HG02642 (cell line): ENCODE data around the gene GH1.
"Not testable (repeated sequence)": the region's sequence is repeated elsewhere in the genome, so short reads cannot be mapped to it uniquely, and the experiment has no call there.

ENCODE experiments used
- ATAC-seq: cut with Tn5 transposase; IDR thresholded peaks from one replicate; pipeline ENCODE4 v1.9.1; 2021; ENCODE audit warnings: mild to moderate bottlenecking; ENCODE audit not compliant: unreplicated experiment, poor library complexity

The GH1 gene

DNA sequence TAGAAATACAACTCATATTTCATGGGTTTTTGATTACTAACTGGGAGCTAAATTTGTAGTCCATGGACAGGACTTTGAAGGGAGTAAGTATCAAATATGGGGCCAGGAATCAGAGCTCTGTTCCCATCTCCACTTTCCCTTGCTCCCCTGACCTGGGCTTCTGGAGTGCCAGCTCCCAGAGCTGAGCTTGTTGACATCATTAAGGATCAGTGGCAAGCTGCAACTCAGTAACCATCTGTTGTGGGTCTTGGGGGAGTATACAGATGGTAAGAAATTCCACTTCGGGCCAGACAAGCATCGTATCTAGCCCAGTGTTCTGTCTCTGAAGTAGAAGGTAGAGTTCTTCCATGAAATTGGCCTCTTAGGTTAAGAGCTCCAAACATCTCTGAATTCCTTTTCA, 16.7 kb downstream of the GH1 start:
- ATAC-seq: not testable (repeated sequence)

DNA sequence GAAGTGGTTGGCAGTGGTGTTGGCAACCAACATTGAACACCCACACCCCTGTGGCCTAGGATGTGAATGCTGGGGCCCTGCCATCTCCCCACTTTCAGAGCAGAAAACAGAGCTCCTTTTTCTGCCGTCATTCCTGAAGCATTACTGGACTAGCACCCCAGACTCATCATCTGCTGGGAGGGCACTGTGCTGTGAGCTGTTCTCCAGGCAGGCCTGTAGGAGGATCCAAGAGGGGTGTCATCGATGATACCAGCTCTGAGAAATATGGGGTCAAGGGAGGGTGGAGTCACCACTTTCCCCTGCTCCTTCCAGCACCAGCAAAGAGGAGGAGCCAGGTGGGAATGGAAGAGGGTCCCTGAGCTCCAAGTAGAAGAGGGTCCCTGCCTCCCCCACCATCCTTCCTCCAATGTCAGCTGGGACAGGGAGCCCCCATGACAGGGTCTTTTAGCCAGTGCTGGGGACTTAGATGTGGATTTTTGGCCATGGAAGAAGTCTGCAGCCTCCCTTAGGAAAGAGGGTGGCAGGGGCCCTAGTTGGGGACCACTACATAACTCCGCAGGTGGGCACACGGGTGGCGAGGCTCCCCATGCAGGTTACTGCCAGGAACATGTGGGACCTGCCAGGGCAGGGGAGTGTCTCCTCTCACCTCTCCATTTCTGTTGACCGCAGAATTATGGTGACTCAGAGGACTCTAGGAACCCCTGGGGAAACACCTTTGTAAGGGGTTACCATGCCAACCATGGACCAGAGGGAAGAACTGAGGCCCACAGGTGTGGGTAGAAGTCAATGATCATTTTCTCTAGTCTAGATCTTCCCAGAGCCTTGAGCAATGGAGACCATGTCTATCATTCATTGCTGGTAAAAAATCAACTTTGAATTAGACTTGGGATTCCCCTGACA, 19.5 kb downstream of the GH1 start:
- ATAC-seq: not testable (repeated sequence)

DNA sequence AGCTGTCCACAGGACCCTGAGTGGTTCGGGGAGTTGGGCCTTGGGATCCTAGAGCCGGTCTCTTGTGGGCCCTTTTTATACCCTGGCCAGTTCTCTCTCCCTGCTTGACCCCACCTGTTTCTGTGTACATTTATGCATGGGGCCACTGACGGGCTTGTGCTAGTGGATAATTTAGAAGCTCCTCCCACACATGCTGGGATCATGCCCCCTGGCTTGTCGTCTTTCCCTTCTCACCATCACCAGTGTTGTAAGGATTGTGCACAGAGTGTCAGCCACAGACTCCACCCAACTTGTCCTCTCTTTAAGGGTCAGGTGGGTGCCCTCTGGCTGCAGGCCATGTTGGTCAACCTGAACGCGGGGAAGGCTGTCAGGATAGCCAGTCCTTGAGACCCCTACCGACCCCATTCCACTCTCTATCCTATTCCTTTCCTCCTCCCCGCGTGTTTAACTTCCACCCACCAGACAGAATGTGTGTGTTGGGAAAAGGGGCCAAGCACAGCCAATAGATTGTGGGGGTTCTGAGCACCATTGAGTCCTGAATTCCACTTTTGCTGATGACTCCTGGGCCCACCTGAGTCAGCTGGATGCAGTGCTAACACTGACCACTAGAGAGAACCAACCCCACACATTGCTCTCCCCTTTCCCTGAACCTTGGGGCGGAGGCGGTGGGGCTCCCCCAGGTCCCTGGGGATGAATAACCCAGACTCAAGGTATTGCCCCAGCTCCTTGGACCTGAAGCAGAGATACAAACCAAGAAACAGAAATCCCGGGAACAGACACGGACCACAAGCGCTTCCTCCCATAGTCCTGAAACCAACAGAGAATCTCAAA, 21.9 kb downstream of the GH1 start, which contains the start of gene CSH1:
TSS of gene CSH1 (minus strand) at position 51 of the 831 bp plus-strand sequence. CDS start 63 bp downstream, outside the sequence.
- ATAC-seq: not testable (repeated sequence)

DNA sequence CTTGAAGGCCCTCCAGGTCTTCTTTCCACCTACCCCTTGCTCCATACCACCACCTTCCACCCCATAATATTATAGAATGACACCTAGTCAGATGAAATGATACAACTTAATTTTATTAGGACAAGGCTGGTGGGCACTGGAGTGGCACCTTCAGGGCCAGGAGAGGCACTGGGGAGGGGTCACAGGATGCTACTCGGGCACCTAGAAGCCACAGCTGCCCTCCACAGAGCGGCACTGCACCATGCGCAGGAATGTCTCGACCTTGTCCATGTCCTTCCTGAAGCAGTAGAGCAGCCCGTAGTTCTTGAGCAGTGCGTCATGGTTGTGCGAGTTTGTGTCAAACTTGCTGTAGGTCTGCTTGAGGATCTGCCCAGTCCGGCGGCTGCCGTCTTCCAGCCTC, 23.8 kb downstream of the GH1 start:
- not testable (repeated sequence) for ATAC-seq

DNA sequence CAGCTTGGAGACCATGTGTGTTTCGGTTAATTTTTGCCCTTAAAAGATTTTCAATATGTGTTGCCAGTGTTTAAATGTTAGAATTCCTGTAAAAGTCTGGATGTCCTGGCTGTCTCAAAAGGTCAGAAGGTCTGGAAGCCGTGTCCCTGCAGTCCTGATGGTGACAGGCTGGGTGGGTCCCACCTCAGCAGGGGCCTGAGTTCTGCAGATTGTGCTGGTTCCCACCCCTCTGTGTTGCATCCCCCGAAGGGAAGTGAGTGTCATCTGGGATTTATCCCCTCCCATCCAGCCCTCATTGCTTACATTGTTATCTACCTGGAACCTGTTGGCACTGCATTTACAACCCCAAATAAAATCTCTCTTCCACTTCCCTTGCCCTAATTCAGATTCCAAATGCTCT, 24.6 kb downstream of the GH1 start:
- not testable (repeated sequence) for ATAC-seq

DNA sequence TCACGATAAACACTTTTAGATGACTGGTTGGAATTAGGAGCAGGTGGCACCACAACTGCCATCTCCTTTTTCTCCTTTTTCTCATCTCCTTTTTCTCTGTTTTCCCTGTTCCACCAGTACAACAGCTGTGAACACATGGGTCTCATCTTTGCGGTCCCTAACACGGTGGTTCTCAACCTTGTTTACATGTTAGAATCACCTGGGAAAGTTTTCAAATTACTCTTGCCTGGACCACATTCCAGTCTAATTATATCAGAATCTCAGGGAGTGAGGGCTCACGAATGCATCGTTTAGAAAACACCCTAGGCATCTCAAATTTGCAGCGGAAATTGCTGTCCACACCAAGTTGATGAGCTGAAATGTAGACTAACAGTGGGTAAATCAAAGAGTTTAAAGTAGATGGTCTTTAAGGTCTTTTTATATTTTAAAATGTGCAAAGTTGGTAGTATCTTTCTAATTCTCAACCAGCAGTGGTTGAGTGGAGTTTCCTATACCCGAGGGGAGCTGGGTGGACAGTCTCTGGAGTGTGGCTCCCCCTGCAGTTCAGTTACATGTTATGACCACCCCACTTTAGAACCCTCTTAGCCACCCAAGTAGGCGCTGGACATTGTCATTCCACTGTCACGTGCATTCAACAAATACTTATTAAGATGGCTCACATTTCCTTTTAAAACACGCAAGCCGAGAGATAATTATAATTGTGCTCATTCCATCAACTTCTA, 26.2 kb downstream of the GH1 start:
- not testable (repeated sequence) for ATAC-seq

DNA sequence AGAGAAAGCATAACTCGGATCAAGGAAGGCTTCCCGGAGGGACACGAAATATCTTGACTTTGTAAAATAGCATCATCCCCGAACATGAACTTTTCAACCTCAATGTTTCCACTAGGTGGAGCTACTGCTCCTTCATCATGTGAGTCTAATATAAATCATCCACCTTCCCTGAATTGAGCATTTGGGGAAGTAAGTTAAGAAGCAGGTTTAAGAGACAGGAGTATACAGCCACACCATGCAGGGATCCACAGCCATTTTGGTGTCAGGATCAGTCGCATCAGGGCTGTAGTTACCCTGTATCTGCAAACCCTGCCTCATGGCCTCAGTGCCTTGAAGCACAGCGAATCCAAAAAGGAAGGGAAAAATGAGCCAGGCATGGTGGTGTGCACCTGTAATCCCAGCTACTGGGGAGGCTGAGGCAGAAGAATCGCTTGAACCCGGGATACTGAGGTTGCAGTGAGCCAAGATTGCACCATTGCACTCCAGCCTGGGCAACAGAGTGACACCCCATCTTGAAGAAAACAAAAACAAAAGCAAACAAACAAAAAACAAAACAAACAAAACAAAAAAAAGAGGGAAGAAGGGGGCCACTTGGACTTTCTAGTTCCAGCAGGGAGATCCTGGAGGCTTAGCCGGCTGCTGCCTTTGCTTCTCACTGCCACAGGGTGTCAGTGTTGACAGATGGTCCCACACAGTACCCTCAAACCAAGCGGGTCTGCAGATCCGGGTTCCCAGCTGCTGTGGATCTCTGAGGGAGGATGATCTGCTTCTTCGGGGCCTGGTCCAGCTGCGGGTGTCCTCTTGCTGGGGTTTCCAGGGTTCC, 29.4 kb downstream of the GH1 start:
- not testable (repeated sequence) for ATAC-seq

DNA sequence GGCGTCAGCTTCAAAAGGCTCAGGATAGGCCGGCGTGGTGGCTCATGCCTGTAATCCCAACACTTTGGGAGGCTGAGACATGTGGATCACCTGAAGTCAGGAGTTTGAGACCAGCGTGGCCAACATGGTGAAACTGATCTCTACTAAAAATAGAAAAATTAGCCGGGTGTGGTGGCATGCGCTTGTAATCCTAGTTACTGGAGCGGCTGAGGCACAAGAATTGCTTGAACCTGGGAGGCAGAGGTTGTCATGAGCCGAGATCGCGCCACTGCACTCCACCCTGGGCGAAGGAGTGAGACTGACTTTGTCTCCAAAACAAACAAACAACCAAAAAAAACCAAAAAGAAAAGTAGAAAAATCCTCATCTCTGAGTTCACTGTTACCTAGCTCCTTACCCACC, 33.5 kb downstream of the GH1 start:
- not testable (repeated sequence) for ATAC-seq

DNA sequence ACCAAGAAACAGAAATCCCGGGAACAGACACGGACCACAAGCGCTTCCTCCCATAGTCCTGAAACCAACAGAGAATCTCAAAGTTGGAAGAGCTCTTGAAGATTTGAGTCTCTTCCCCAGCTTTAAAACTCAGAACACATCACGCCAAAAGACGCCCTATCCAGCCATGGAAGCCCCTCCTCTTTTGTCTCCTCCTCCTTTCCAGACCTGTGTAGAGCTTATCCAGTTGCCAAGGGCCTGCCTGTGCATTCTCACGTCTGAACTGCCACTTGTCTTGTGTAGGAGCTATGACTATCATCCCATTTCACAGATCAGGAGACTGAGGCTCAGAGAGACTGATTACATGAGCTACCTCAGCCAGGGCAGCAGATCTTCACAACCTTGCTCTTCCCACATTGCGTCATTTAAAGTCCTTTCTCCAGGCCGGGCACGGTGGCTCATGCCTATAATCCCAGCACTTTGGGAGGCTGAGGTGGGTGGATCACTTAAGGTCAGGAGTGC, 36.0 kb downstream of the GH1 start:
- ATAC-seq: not testable (repeated sequence)

DNA sequence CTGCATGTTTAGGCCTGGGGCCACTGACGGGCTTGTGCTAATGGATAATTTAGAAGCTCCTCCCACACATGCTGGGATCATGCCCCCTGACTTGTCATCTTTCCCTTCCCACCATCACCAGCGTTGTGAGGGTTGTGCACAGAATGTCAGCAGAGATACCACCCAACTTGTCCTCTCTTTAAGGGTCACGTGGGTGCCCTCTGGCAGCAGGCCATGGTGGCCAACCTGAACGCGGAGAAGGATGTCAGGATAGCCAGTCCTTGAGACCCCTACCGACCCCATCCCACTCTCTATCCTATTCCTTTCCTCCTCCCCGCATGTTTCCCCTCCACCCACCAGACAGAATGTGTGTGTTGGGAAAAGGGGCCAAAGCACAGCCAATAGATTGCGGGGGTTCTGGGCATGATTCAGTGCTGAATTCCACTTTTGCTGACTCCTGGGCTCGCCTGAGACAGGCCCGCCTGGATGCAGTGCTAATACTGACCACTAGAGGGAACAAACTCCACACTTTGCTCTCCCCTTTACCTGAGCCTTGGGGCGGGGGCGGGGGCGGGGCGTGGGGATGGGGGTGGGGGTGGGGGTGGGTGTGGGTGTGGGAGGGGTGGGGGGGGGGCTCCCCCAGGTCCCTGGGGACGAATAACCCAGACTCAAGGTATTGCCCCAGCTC, 36.6 kb downstream of the GH1 start, which contains the start of gene GH2:
TSS of gene GH2 (minus strand) at position 10 of the 667 bp plus-strand sequence. CDS start 143 bp downstream, outside the sequence.
- ATAC-seq: no peak

DNA sequence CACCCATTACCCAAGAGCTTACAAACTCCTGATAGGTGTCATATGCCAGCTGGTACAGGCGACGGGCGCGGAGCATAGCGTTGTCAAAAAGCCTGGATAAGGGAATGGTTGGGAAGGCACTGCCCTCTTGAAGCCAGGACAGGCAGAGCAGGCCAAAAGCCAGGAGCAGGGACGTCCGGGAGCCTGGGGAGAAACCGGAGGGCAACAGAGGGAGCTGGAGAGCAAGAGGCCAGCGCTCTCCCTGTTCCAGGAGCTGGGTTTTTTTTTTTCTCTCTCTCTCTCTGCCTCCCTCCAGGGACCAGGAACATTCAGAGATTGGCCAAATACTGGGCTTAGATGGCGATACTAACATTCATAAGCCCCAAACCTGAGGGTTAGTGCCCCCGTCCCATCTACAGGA, 37.3 kb downstream of the GH1 start:
- not testable (repeated sequence) for ATAC-seq

DNA sequence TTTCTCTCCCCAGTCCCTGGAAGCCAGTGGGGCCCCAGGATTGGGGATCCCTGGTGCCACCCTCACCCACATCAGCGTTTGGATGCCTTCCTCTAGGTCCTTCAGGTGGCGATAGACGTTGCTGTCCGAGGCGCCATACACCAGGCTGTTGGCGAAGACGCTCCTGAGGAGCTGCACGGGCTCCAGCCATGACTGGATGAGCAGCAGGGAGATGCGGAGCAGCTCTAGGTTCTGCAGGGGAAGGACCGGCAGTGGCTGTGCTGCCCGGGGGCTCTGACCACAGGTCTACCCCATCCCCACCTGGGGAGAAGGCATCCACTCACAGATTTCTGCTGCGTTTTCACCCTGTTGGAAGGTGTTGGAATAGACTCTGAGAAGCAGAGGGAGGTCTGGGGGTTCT, 37.9 kb downstream of the GH1 start:
- ATAC-seq: no peak

DNA sequence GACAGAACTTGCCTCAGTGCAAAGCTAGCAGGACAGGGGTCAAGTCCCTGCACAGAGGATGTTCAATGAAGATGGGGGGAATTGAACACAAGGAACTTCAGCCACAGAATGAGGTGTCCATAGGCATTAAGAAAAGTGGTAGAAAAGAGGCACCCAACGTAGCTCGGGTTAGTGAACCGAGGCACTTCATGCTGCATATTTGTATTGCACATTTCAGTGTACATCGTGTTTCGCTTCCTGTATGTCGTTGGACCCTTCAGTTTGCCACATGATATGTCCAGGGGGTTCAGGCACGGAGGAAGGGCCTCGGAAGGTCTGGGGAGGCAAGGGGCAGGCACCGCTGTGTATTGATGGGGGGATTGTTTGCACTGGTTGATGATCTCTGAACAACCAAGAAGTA, 40.2 kb downstream of the GH1 start:
- not testable (repeated sequence) for ATAC-seq

DNA sequence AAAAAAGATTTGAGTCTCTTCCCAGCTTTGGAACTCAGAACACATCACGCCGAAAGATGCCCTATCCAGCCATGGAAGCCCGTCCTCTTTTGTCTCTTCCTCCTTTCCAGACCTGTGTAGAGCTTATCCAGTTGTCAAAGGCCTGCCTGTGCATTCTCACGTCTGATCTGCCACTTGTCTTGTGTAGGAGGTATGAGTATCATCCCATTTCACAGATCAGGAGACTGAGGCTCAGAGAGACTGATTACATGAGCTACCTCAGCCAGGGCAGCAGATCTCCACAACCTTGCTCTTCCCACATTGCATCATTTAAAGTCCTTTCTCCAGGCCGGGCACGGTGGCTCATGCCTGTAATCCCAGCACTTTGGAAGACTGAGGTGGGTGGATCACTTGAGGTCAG, 43.9 kb downstream of the GH1 start:
- not testable (repeated sequence) for ATAC-seq

DNA sequence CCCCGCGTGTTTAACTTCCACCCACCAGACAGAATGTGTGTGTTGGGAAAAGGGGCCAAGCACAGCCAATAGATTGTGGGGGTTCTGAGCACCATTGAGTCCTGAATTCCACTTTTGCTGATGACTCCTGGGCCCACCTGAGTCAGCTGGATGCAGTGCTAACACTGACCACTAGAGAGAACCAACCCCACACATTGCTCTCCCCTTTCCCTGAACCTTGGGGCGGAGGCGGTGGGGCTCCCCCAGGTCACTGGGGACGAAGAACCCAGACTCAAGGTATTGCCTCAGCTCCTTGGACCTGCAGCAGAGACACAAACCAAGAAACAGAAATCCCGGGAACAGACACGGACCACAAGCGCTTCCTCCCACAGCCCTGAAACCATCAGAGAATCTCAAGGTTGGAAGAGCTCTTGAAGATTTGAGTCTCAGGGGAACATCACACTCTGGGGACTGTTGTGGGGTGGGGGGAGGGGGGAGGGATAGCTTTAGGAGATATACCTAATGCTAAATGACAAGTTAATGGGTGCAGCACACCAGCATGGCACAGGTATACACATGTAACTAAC, 44.5 kb downstream of the GH1 start:
- ATAC-seq: not testable (repeated sequence)

DNA sequence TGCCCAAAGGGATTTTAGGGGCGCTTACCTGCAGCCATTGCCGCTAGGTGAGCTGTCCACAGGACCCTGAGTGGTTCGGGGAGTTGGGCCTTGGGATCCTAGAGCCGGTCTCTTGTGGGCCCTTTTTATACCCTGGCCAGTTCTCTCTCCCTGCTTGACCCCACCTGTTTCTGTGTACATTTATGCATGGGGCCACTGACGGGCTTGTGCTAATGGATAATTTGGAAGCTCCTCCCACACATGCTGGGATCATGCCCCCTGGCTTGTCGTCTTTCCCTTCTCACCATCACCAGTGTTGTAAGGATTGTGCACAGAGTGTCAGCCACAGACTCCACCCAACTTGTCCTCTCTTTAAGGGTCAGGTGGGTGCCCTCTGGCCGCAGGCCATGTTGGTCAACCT, 45.1 kb downstream of the GH1 start, which contains the start of gene CSH2:
TSS of gene CSH2 (minus strand) at position 101 of the 400 bp plus-strand sequence. CDS start at position 38, 63 bp downstream.
- ATAC-seq: not testable (repeated sequence)

DNA sequence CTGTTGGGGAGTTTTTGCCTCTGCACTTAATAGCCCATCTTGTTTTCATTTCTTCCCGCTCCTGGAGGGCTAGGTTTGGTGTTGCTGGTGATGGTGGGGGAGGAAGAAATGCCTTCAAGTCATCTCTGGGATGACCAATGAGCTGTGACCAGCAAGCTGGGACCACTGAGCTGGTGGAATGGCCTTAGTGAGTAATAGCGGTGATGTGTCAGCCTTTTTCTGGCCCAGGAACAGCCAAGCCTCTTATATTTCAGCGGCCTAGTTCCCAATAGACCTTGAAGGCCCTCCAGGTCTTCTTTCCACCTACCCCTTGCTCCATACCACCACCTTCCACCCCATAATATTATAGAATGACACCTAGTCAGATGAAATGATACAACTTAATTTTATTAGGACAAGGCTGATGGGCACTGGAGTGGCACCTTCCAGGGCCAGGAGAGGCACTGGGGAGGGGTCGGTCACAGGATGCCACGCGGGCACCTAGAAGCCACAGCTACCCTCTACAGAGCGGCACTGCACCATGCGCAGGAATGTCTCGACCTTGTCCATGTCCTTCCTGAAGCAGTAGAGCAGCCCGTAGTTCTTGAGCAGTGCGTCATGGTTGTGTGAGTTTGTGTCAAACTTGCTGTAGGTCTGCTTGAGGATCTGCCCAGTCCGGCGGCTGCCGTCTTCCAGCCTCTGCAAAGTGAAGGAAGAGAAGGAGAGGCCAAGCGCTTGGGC, 46.8 kb downstream of the GH1 start:
- ATAC-seq: not testable (repeated sequence)

DNA sequence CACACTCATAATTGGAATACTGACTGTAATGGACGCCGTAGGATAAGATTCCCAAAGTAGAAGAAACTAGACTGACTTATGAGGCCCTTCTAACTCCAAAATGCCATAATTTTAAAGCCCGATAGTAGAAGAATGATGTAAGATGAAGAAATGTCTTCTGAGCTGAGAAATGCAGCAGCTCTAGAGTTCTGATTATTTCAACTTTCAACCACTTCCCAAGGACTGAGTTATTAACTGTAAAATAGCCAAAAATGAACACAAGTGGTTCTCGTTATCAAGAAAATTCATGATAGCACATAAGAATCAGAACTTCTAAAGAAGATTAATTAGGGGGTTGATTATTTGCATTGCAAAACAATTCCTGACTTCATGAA, 48.4 kb downstream of the GH1 start:
- not testable (repeated sequence) for ATAC-seq
